Gastroesophageal sphincter (tissue), 3 donors: ENCODE measurements around the gene CDNF.

Source experiments
- CTCF ChIP-seq, 4 experiments: fragments of 200-600 bp in 2 of 4; fragments of 450-650 bp in 2 of 4; sonication (generic) in 1 of 4; IDR thresholded peaks; one replicate each; pipeline ENCODE4 v1.5.1; 2017 to 2019; ENCODE audit warnings: antibody characterized with exemption in 4 of 4, mild to moderate bottlenecking in 2 of 4, moderate library complexity in 2 of 4
- EP300 ChIP-seq: sonication (generic); formaldehyde crosslinking; IDR thresholded peaks from one replicate; pipeline ENCODE4 v1.6.1; 2017; ENCODE audit warnings: antibody characterized with exemption, mild to moderate bottlenecking
- POLR2A ChIP-seq, 2 donors: fragments of 450-650 bp; IDR thresholded peaks; one replicate each; pipeline ENCODE4 v1.6.1; 2017; ENCODE audit warnings: antibody characterized with exemption in 2 of 2, mild to moderate bottlenecking in 2 of 2, moderate library complexity in 1 of 2
- POLR2AphosphoS5 ChIP-seq: sonication (generic); formaldehyde crosslinking; IDR thresholded peaks from one replicate; pipeline ENCODE4 v1.6.1; 2017; ENCODE audit warnings: antibody characterized with exemption

GRCh38 chr10:14879928-14880193, 42.0 kb upstream of the CDNF start:
- TF ChIP-seq CTCF (IDR thresholded peaks at IDR 0.05) (no peak), POLR2AphosphoS5 (no peak), POLR2A (IDR thresholded peaks at IDR 0.05) (no peak), EP300 (no peak)
